ENCODE data around the gene CACTIN.
"Not testable (repeated sequence)": the region's sequence is repeated elsewhere in the genome, so short reads cannot be mapped to it uniquely, and the experiment has no call there.

Gene CACTIN

DNA sequence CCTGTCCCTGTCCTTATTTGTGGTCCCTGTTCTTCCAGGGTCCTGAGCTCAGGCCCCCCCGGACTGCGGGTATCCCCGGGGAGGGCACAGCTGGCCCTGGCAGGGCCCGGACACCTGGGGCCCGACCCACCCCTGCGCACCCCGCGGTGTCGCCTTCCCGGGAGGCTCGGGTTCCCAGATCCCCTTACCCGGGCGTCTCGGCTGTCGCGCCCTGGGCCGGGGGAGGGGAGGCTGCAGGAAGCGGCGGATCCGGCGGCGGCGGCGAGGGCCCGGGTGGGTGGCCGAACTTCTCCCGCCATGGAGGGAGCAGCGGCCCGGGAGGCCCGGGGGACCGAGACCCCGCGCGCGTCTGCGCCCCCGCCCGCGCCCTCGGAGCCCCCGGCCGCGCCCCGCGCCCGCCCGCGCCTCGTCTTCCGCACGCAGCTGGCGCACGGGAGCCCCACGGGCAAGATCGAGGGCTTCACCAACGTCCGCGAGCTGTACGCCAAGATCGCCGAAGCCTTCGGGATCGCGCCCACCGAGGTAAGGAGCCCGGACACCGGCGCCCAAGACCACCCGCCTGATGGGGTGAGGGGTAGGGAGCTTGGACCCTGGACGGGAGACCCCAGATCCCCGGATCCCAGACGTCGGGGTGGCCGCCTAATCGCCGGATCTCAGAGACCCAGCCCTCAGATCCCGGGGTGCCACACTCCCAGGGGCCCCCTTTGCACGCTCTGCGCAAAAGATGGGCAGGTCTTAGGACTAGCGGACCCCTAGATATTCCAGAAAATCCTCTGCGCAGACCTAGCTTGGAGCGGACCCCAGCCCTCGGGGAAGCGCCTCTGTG is 41.1 kb downstream of the CACTIN start, which contains the start of gene GIPC3:
GIPC3 (plus strand) TSS at position 178 of the 826 bp plus-strand sequence; CDS start at position 298, 120 bp downstream.
- Histone ChIP-seq H3F3A (ENCODE audit: insufficient read depth, low read length) (no peaks in the 10 kb centered on the region), H3K9me3 (ENCODE audit: low read length) (no peaks in the 10 kb centered on the region), H3K4me3 (ENCODE audit: low read depth, low read length, poor library complexity, severe bottlenecking) (no peak within 1 kb of the TSS), H3K36me3 (ENCODE audit: insufficient read depth, low read length) (no peaks in the 10 kb centered on the region), H3K27me3 (ENCODE audit: insufficient read depth, low read length) (peaks cover 2% of the 10 kb centered on the region; the same call in 1 of the 2 replicates), H2AFZ (ENCODE audit: low read length) (no peak within 1 kb of the TSS), H4K20me1 (ENCODE audit: insufficient read depth, low read length) (no peaks in the 10 kb centered on the region), H3K4me1 (ENCODE audit: insufficient read depth, low read length, severe bottlenecking) (no peaks in the 10 kb centered on the region), H3K9me2 (ENCODE audit: low read depth, low read length) (no peaks in the 10 kb centered on the region), H3K27ac (ENCODE audit: low read depth, low read length, poor library complexity, severe bottlenecking) (no peak within 1 kb of the TSS), H3K79me2 (ENCODE audit: insufficient read depth, low read length) (no peaks in the 10 kb centered on the region), H3K9ac (ENCODE audit: low read length) (no peak within 1 kb of the TSS), H3K4me2 (ENCODE audit: low read length) (no peak within 1 kb of the TSS)
- TF ChIP-seq, protein P1, sequence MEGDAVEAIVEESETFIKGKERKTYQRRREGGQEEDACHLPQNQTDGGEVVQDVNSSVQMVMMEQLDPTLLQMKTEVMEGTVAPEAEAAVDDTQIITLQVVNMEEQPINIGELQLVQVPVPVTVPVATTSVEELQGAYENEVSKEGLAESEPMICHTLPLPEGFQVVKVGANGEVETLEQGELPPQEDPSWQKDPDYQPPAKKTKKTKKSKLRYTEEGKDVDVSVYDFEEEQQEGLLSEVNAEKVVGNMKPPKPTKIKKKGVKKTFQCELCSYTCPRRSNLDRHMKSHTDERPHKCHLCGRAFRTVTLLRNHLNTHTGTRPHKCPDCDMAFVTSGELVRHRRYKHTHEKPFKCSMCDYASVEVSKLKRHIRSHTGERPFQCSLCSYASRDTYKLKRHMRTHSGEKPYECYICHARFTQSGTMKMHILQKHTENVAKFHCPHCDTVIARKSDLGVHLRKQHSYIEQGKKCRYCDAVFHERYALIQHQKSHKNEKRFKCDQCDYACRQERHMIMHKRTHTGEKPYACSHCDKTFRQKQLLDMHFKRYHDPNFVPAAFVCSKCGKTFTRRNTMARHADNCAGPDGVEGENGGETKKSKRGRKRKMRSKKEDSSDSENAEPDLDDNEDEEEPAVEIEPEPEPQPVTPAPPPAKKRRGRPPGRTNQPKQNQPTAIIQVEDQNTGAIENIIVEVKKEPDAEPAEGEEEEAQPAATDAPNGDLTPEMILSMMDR (IDR thresholded peaks at IDR 0.05; ENCODE audit: low read length), result no peak
- TF ChIP-seq EZH2 (IDR thresholded peaks at IDR 0.05; ENCODE audit: borderline replicate concordance, low read length), result no peak

DNA sequence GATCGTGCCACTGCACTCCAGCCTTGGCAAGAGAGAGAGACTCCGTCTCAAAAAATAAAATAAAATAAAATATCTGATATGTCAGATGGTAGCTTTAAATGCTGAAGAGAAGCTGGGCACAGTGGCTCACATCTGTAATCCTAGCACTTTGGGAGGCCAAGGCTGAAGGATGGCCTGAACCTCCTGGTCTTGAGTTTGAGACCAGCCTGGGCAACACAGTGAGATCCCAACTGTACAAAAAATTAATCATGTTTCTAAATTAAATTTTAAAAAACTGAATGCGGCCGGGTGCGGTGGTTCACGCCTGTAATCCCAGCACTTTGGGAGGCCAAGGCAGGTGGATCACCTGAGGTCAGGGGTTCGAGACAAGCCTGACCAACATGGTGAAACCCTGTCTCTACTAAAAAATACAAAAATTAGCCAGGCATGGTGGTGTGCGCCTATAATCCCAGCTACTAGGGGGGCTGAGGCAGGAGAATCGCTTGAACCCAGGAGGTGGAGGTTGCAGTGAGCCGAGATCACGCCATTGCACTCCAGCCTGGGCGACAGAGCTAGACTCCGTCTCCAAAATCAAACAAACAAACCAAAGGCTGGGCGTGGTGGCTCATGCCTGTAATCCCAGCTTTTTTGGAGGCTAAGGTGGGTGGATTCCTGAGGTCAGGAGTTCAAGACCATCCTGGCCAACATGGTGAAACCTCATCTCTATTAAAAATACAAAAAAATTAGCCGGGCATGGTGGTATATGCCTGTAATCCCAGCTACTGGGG is 42.4 kb downstream of the CACTIN start:
- H3K27me3 ChIP-seq (ENCODE audit: insufficient read depth, low read length); H3K4me1 ChIP-seq (ENCODE audit: insufficient read depth, low read length, severe bottlenecking); H3K27ac ChIP-seq (ENCODE audit: low read depth, low read length, poor library complexity, severe bottlenecking); H2AFZ ChIP-seq (ENCODE audit: low read length); H4K20me1 ChIP-seq (ENCODE audit: insufficient read depth, low read length); H3K4me2 ChIP-seq (ENCODE audit: low read length); H3K9ac ChIP-seq (ENCODE audit: low read length); H3K9me2 ChIP-seq (ENCODE audit: low read depth, low read length); H3K9me3 ChIP-seq (ENCODE audit: low read length); H3K4me3 ChIP-seq (ENCODE audit: low read depth, low read length, poor library complexity, severe bottlenecking); H3F3A ChIP-seq (ENCODE audit: insufficient read depth, low read length); H3K79me2 ChIP-seq (ENCODE audit: insufficient read depth, low read length); H3K36me3 ChIP-seq (ENCODE audit: insufficient read depth, low read length): not testable (repeated sequence)

DNA sequence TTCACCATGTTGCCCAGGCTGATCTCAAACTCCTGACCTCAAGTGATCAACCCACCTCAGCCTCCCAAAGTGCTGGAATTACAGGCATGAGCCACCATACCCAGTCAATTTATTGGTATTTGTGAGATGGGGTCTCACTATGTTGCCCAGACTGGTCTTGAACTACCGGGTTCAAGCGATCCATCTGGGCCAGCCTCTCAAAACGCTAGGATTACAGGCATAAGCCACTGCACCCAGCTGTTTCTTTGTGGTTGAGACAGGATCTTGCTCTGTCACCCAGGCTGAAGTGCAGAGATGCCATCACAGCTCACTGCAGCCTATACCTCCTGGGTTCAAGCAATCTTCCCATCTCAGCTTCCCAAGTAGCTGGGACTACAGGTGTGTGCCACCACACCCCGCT is 44.8 kb downstream of the CACTIN start:
- H3K36me3 ChIP-seq (ENCODE audit: insufficient read depth, low read length); H3K27me3 ChIP-seq (ENCODE audit: insufficient read depth, low read length); H3K4me3 ChIP-seq (ENCODE audit: low read depth, low read length, poor library complexity, severe bottlenecking); H2AFZ ChIP-seq (ENCODE audit: low read length); H3K9me2 ChIP-seq (ENCODE audit: low read depth, low read length); H3K9ac ChIP-seq (ENCODE audit: low read length); H3K4me2 ChIP-seq (ENCODE audit: low read length); H3F3A ChIP-seq (ENCODE audit: insufficient read depth, low read length); H4K20me1 ChIP-seq (ENCODE audit: insufficient read depth, low read length); H3K9me3 ChIP-seq (ENCODE audit: low read length); H3K27ac ChIP-seq (ENCODE audit: low read depth, low read length, poor library complexity, severe bottlenecking); H3K4me1 ChIP-seq (ENCODE audit: insufficient read depth, low read length, severe bottlenecking); H3K79me2 ChIP-seq (ENCODE audit: insufficient read depth, low read length): not testable (repeated sequence)

DNA sequence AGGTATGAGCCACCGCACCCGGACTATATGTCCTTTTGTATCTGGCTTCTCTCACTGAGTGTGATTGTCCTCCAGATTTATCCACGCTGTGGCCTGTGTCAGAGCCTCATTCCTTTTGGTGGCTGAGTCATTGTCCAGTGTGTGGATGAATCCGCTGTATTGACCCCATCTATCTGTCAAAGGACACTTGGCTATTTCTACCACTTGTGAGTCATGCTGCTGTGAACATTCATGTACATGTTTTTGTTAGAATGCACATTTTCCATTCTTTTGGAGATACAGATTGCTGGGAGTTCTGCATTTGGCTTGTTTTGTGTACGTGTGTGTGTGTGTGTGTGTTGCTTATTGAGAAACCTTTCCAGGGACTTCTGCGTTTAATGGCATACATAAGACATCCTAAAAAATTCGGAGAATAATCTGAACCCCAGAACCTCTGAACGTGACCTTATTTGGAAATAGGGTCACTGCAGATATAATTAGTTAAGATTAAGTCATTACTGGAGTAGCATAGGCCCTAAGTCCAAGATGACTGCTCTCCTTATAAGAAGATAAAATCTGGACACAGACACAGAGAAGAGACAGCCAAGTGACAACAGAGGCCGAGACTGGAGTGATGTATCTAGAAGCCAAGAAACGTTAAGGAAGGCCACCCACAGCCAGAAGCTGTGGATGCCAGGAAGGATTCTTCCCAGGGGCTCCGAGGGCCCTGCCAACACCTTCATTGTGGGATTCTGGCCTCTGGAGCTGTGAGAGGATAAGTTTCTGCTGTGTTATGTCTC is 46.2 kb downstream of the CACTIN start:
- Histone ChIP-seq H3K4me3 (ENCODE audit: low read depth, low read length, poor library complexity, severe bottlenecking) (no peak overlapping the region), H3K27ac (ENCODE audit: low read depth, low read length, poor library complexity, severe bottlenecking) (no peak overlapping the region), H3K9ac (ENCODE audit: low read length) (no peak overlapping the region), H3K9me2 (ENCODE audit: low read depth, low read length) (no peaks in the 10 kb centered on the region), H4K20me1 (ENCODE audit: insufficient read depth, low read length) (no peaks in the 10 kb centered on the region), H3K36me3 (ENCODE audit: insufficient read depth, low read length) (peaks cover 7% of the 10 kb centered on the region; the same call in 1 of the 2 replicates), H3K79me2 (ENCODE audit: insufficient read depth, low read length) (no peaks in the 10 kb centered on the region), H3K9me3 (ENCODE audit: low read length) (no peaks in the 10 kb centered on the region), H3K4me1 (ENCODE audit: insufficient read depth, low read length, severe bottlenecking) (peaks cover 15% of the 10 kb centered on the region), H3K4me2 (ENCODE audit: low read length) (no peak overlapping the region), H3F3A (ENCODE audit: insufficient read depth, low read length) (no peaks in the 10 kb centered on the region), H2AFZ (ENCODE audit: low read length) (no peak overlapping the region), H3K27me3 (ENCODE audit: insufficient read depth, low read length) (peaks cover 2% of the 10 kb centered on the region; the same call in 1 of the 2 replicates)
- no peak for TF ChIP-seq EZH2 (IDR thresholded peaks at IDR 0.05; ENCODE audit: borderline replicate concordance, low read length)
- TF ChIP-seq, protein P1 (IDR thresholded peaks at IDR 0.05; ENCODE audit: low read length), result no peak

Data from OCI-LY1 (cell line).